ENCODE measurements around the gene ISL2. TPM values are rescaled to one million over a fixed set of nuclear protein-coding genes. Genes with fewer than 3 reads are reported as not detected.

The ISL2 gene
- total RNA-seq, 1 donor from 2014 or later = not detected

DNA sequence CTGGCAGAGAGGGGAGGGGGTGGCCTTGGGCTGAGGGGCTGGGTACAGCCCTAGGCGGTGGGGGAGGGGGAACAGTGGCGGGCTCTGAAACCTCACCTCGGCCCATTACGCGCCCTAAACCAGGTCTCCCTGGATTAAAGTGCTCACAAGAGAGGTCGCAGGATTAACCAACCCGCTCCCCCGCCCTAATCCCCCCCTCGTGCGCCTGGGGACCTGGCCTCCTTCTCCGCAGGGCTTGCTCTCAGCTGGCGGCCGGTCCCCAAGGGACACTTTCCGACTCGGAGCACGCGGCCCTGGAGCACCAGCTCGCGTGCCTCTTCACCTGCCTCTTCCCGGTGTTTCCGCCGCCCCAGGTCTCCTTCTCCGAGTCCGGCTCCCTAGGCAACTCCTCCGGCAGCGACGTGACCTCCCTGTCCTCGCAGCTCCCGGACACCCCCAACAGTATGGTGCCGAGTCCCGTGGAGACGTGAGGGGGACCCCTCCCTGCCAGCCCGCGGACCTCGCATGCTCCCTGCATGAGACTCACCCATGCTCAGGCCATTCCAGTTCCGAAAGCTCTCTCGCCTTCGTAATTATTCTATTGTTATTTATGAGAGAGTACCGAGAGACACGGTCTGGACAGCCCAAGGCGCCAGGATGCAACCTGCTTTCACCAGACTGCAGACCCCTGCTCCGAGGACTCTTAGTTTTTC is 4.9 kb downstream of the ISL2 start:
- peak overlapping the region; percentile 76 for H3K4me3 Mint-ChIP-seq
- no peak overlapping the region for H3K27ac Mint-ChIP-seq (ENCODE audit: unreplicated experiment)
- peaks cover 90% of the 10 kb centered on the region for H3K27me3 Mint-ChIP-seq (ENCODE audit: low read depth)
- DNase-seq (ENCODE audit: low read depth, low spot score) = peak; percentile 10
- H3K36me3 Mint-ChIP-seq (ENCODE audit: low read depth) = peaks cover 6% of the 10 kb centered on the region
- no peak for TF ChIP-seq CTCF (conservative IDR thresholded peaks at IDR 0.05)
- no peaks in the 10 kb centered on the region for H3K9me3 Mint-ChIP-seq
- peaks cover 41% of the 10 kb centered on the region for H3K4me1 Mint-ChIP-seq

- H3K4me3 Mint-ChIP-seq = peak overlapping the region; percentile 76
- H3K27me3 Mint-ChIP-seq (ENCODE audit: low read depth) = peaks cover 89% of the 10 kb centered on the region
- no peak for TF ChIP-seq CTCF (conservative IDR thresholded peaks at IDR 0.05)
- H3K27ac Mint-ChIP-seq (ENCODE audit: unreplicated experiment) = no peak overlapping the region
- H3K36me3 Mint-ChIP-seq (ENCODE audit: low read depth) = peaks cover 6% of the 10 kb centered on the region
- peaks cover 35% of the 10 kb centered on the region for H3K4me1 Mint-ChIP-seq
- no peaks in the 10 kb centered on the region for H3K9me3 Mint-ChIP-seq
- DNase-seq (ENCODE audit: low read depth, low spot score) = peak; percentile 9
These were observed 5.4 kb downstream of the ISL2 start for GRCh38 chr15:76342058-76342381.

GRCh38 chr15:76342382-76343201 is 6.0 kb downstream of the ISL2 start:
- peak overlapping the region; percentile 76 for H3K4me3 Mint-ChIP-seq
- peaks cover 6% of the 10 kb centered on the region for H3K36me3 Mint-ChIP-seq (ENCODE audit: low read depth)
- peaks cover 87% of the 10 kb centered on the region for H3K27me3 Mint-ChIP-seq (ENCODE audit: low read depth)
- peak; percentile 12 for DNase-seq (ENCODE audit: low read depth, low spot score)
- peaks cover 32% of the 10 kb centered on the region for H3K4me1 Mint-ChIP-seq
- TF ChIP-seq CTCF (conservative IDR thresholded peaks at IDR 0.05) = no peak
- H3K27ac Mint-ChIP-seq (ENCODE audit: unreplicated experiment) = no peak overlapping the region
- H3K9me3 Mint-ChIP-seq = no peaks in the 10 kb centered on the region

- peaks cover 31% of the 10 kb centered on the region for H3K4me1 Mint-ChIP-seq
- peaks cover 10% of the 10 kb centered on the region for H3K36me3 Mint-ChIP-seq (ENCODE audit: low read depth)
- H3K27me3 Mint-ChIP-seq (ENCODE audit: low read depth) = peaks cover 92% of the 10 kb centered on the region
- H3K4me3 Mint-ChIP-seq = peak overlapping the region; percentile 35
- no peaks in the 10 kb centered on the region for H3K9me3 Mint-ChIP-seq
- H3K27ac Mint-ChIP-seq (ENCODE audit: unreplicated experiment) = no peak overlapping the region
- no peak for DNase-seq (ENCODE audit: low read depth, low spot score)
- TF ChIP-seq CTCF (conservative IDR thresholded peaks at IDR 0.05) = no peak
These were observed 6.9 kb downstream of the ISL2 start for GRCh38 chr15:76343313-76343996.

DNA sequence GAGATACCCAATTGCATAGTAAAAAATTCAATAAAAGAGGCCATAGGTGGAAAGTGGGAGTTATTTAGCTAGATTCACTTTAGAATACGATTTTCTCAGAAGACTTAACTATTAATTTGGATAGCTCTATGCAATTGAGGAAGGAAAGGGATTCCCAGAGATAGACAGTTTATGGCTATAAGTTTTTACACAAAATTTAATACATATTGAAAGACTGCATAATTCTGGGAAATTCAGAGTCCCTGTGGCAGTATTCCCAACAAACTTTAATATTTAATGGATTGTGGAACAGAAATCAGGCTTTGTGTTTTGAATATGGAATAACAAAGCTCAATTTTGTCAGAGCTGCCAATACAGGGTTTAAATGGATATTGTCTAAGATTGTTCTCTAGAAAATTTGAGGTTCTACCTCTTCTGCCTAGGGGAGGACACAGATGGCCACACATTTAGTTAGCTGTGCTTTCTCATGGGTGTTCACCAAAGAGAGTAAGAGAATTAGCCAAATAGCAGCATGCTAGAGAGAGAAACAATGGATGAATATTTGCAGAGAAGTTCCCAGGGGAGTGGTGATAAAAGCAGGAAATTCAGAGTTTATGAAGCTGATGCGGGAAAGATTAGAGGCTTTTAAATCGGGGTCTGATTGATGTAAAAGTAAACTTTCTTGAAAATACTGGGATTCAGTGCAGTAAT is 8.5 kb downstream of the ISL2 start:
- peaks cover 92% of the 10 kb centered on the region for H3K27me3 Mint-ChIP-seq (ENCODE audit: low read depth)
- no peaks in the 10 kb centered on the region for H3K9me3 Mint-ChIP-seq
- no peak overlapping the region for H3K27ac Mint-ChIP-seq (ENCODE audit: unreplicated experiment)
- peaks cover 23% of the 10 kb centered on the region for H3K4me1 Mint-ChIP-seq
- DNase-seq (ENCODE audit: low read depth, low spot score) = no peak
- H3K4me3 Mint-ChIP-seq = peak overlapping the region; percentile 50
- no peak for TF ChIP-seq CTCF (conservative IDR thresholded peaks at IDR 0.05)
- peaks cover 10% of the 10 kb centered on the region for H3K36me3 Mint-ChIP-seq (ENCODE audit: low read depth)

All from neural crest cell (in vitro differentiated cells).